ENCODE data around the gene AGBL4.

Gene AGBL4

DNA sequence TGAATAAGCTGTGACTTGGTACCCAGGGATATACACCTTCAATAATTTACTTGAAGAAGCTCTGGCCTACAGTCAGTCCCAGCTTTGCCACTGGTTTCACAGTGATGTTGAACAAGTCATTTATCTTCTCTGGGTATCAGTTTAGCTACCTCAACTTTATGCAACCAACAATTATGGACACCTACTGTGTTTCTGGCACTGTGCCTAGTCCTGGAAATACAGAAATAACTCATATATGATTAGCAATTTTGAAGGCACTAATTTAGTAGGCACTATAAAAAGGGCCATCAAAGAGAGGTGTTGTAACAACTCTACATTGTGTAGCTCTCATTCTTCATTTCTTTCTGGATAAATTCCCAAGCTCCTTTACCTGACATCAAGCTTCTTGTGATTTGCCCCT, 1463.2 kb downstream of the AGBL4 start:
- no peak for TF ChIP-seq GLIS3 (CRISPR knock-in tag; IDR thresholded peaks at IDR 0.05)
- TF ChIP-seq ARNTL (CRISPR knock-in tag; IDR thresholded peaks at IDR 0.05; ENCODE audit: borderline replicate concordance, low read depth), result no peak
- ATAC-seq, result no peak

DNA sequence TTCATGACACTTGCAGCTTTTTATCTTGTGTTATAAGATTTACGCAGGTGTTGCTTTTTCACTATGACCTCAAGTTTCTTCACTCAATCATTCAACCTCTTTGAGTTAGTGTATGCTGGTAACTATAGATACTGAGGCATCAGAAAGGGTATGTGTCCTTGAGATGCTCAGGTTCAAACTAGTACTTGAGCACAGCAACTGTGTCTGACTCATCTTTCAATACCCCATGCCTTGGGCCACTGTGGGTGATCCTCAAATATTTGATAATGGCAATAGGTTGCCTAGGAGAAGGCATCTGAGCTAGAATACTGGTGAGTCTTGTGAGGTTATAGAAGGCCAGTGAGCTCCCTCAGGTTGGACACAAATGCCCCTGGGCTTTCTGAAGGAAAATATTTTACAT, 1463.6 kb downstream of the AGBL4 start:
- no peak for ATAC-seq
- TF ChIP-seq RARB (CRISPR knock-in tag; IDR thresholded peaks at IDR 0.05), result no peak
- no peak for TF ChIP-seq ARNTL (CRISPR knock-in tag; IDR thresholded peaks at IDR 0.05; ENCODE audit: borderline replicate concordance, low read depth)
- TF ChIP-seq, protein P1, sequence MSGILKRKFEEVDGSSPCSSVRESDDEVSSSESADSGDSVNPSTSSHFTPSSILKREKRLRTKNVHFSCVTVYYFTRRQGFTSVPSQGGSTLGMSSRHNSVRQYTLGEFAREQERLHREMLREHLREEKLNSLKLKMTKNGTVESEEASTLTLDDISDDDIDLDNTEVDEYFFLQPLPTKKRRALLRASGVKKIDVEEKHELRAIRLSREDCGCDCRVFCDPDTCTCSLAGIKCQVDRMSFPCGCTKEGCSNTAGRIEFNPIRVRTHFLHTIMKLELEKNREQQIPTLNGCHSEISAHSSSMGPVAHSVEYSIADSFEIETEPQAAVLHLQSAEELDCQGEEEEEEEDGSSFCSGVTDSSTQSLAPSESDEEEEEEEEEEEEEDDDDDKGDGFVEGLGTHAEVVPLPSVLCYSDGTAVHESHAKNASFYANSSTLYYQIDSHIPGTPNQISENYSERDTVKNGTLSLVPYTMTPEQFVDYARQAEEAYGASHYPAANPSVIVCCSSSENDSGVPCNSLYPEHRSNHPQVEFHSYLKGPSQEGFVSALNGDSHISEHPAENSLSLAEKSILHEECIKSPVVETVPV (CRISPR knock-in tag; IDR thresholded peaks at IDR 0.05), result no peak

DNA sequence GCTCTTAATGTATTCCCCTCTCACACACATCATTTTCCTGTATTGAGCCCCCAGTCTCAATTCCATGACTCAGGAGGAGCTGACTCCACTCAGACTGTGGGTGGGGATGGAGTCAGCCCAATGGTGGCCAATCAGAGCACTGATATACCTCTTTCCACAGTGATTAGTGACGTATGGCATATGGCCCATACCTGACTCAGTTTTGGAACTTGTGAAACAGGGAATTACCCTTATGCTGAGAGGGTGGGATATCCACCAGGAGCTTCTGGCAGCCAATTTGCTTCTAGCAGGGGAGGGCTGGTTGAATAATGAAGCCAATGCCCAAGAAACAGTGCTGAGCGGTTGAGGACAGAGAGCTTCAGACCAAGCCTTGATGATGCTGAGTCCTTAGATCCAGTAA, 1465.4 kb downstream of the AGBL4 start:
- TF ChIP-seq RARB (CRISPR knock-in tag; IDR thresholded peaks at IDR 0.05) (no peak), ZFP30 (CRISPR knock-in tag; IDR thresholded peaks at IDR 0.05) (no peak), CSDC2 (CRISPR knock-in tag; IDR thresholded peaks at IDR 0.05) (no peak), TOX (CRISPR knock-in tag; IDR thresholded peaks at IDR 0.05; ENCODE audit: borderline replicate concordance) (no peak), SNAI2 (CRISPR knock-in tag; IDR thresholded peaks at IDR 0.05) (no peak), ARNTL (CRISPR knock-in tag; IDR thresholded peaks at IDR 0.05; ENCODE audit: borderline replicate concordance, low read depth) (no peak), ZNF8 (CRISPR knock-in tag; IDR thresholded peaks at IDR 0.05) (no peak), GLIS3 (CRISPR knock-in tag; IDR thresholded peaks at IDR 0.05) (no peak), BACH2 (CRISPR knock-in tag; IDR thresholded peaks at IDR 0.05; ENCODE audit: borderline replicate concordance) (no peak), OSR1 (CRISPR knock-in tag; IDR thresholded peaks at IDR 0.05) (no peak), TCF4 (CRISPR knock-in tag; IDR thresholded peaks at IDR 0.05; ENCODE audit: borderline replicate concordance) (no peak), PPARA (CRISPR knock-in tag; IDR thresholded peaks at IDR 0.05; ENCODE audit: borderline replicate concordance) (no peak), ZNF70 (CRISPR knock-in tag; IDR thresholded peaks at IDR 0.05) (no peak), ISL1 (CRISPR knock-in tag; IDR thresholded peaks at IDR 0.05) (no peak), ZNF565 (CRISPR knock-in tag; conservative IDR thresholded peaks at IDR 0.05; ENCODE audit: low read depth) (no peak)
- TF ChIP-seq, protein P2, sequence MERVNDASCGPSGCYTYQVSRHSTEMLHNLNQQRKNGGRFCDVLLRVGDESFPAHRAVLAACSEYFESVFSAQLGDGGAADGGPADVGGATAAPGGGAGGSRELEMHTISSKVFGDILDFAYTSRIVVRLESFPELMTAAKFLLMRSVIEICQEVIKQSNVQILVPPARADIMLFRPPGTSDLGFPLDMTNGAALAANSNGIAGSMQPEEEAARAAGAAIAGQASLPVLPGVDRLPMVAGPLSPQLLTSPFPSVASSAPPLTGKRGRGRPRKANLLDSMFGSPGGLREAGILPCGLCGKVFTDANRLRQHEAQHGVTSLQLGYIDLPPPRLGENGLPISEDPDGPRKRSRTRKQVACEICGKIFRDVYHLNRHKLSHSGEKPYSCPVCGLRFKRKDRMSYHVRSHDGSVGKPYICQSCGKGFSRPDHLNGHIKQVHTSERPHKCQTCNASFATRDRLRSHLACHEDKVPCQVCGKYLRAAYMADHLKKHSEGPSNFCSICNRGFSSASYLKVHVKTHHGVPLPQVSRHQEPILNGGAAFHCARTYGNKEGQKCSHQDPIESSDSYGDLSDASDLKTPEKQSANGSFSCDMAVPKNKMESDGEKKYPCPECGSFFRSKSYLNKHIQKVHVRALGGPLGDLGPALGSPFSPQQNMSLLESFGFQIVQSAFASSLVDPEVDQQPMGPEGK (CRISPR knock-in tag; IDR thresholded peaks at IDR 0.05; ENCODE audit: borderline replicate concordance), result no peak
- TF ChIP-seq, protein P1 (CRISPR knock-in tag; IDR thresholded peaks at IDR 0.05), result no peak
- TF ChIP-seq, protein P3, sequence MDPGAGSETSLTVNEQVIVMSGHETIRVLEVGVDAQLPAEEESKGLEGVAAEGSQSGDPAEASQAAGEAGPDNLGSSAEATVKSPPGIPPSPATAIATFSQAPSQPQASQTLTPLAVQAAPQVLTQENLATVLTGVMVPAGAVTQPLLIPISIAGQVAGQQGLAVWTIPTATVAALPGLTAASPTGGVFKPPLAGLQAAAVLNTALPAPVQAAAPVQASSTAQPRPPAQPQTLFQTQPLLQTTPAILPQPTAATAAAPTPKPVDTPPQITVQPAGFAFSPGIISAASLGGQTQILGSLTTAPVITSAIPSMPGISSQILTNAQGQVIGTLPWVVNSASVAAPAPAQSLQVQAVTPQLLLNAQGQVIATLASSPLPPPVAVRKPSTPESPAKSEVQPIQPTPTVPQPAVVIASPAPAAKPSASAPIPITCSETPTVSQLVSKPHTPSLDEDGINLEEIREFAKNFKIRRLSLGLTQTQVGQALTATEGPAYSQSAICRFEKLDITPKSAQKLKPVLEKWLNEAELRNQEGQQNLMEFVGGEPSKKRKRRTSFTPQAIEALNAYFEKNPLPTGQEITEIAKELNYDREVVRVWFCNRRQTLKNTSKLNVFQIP (CRISPR knock-in tag; IDR thresholded peaks at IDR 0.05; ENCODE audit: borderline replicate concordance, low read depth), result no peak
- TF ChIP-seq, protein P4, sequence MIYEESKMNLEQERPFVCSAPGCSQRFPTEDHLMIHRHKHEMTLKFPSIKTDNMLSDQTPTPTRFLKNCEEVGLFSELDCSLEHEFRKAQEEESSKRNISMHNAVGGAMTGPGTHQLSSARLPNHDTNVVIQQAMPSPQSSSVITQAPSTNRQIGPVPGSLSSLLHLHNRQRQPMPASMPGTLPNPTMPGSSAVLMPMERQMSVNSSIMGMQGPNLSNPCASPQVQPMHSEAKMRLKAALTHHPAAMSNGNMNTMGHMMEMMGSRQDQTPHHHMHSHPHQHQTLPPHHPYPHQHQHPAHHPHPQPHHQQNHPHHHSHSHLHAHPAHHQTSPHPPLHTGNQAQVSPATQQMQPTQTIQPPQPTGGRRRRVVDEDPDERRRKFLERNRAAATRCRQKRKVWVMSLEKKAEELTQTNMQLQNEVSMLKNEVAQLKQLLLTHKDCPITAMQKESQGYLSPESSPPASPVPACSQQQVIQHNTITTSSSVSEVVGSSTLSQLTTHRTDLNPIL (CRISPR knock-in tag; IDR thresholded peaks at IDR 0.05; ENCODE audit: low read depth), result no peak
- TF ChIP-seq, protein P5, sequence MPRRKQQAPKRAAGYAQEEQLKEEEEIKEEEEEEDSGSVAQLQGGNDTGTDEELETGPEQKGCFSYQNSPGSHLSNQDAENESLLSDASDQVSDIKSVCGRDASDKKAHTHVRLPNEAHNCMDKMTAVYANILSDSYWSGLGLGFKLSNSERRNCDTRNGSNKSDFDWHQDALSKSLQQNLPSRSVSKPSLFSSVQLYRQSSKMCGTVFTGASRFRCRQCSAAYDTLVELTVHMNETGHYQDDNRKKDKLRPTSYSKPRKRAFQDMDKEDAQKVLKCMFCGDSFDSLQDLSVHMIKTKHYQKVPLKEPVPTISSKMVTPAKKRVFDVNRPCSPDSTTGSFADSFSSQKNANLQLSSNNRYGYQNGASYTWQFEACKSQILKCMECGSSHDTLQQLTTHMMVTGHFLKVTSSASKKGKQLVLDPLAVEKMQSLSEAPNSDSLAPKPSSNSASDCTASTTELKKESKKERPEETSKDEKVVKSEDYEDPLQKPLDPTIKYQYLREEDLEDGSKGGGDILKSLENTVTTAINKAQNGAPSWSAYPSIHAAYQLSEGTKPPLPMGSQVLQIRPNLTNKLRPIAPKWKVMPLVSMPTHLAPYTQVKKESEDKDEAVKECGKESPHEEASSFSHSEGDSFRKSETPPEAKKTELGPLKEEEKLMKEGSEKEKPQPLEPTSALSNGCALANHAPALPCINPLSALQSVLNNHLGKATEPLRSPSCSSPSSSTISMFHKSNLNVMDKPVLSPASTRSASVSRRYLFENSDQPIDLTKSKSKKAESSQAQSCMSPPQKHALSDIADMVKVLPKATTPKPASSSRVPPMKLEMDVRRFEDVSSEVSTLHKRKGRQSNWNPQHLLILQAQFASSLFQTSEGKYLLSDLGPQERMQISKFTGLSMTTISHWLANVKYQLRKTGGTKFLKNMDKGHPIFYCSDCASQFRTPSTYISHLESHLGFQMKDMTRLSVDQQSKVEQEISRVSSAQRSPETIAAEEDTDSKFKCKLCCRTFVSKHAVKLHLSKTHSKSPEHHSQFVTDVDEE (CRISPR knock-in tag; IDR thresholded peaks at IDR 0.05), result no peak
- ATAC-seq, result no peak
